DND-41 (cell line): ENCODE data around the gene CDC6.

Experiments used
- ATAC-seq: fragments of 200-7000 bp; cut with Tn5 transposase; 3 replicates; pipeline ENCODE4 v1.9.1; 2021; ENCODE audit warnings: low read depth; ENCODE audit not compliant: insufficient read depth
- DNase-seq: peaks from one replicate; pipeline ENCODE4 v3.0.0-alpha.2; 2020
- H2AFZ ChIP-seq: 2 replicates; pipeline ENCODE4 v1.6.0; 2012; ENCODE audit warnings: low read depth, low read length
- H3K27ac ChIP-seq: 2 replicates; pipeline ENCODE4 v1.5.1; 2012; ENCODE audit warnings: low read length, inconsistent platforms
- H3K27me3 ChIP-seq: fragments of 200-600 bp; sonication (generic); 2 replicates; pipeline ENCODE4 v1.6.0; 2012; ENCODE audit warnings: low read length, mild to moderate bottlenecking, inconsistent platforms; ENCODE audit not compliant: insufficient read depth, poor library complexity
- H3K36me3 ChIP-seq: 2 replicates; pipeline ENCODE4 v1.5.1; 2012; ENCODE audit warnings: low read length, inconsistent platforms; ENCODE audit not compliant: insufficient read depth
- H3K4me1 ChIP-seq: 2 replicates; pipeline ENCODE4 v1.5.1; 2012; ENCODE audit warnings: mild to moderate bottlenecking, low read length; ENCODE audit not compliant: insufficient read depth
- H3K4me2 ChIP-seq: 2 replicates; pipeline ENCODE4 v1.6.0; 2012; ENCODE audit warnings: mild to moderate bottlenecking, moderate library complexity, low read length, inconsistent platforms; ENCODE audit not compliant: insufficient read depth
- H3K4me3 ChIP-seq, 2 experiments: fragments of 200-600 bp in 1 of 2; shearing (Covaris generic) in 1 of 2; 2 replicates each; pipeline ENCODE4 v1.5.1; 2012 to 2016; ENCODE audit warnings: inconsistent platforms in 2 of 2, low read length in 2 of 2, mild to moderate bottlenecking in 2 of 2, low read depth in 1 of 2, moderate library complexity in 1 of 2
- H3K79me2 ChIP-seq: 2 replicates; pipeline ENCODE4 v1.6.0; 2012; ENCODE audit warnings: low read length, inconsistent platforms; ENCODE audit not compliant: insufficient read depth
- H3K9ac ChIP-seq: 2 replicates; pipeline ENCODE4 v1.6.0; 2012; ENCODE audit warnings: low read depth, mild to moderate bottlenecking, inconsistent platforms, low read length, moderate library complexity
- H3K9me3 ChIP-seq: 2 replicates; pipeline ENCODE4 v1.5.1; 2012; ENCODE audit warnings: low read length, moderate library complexity, mild to moderate bottlenecking, inconsistent platforms; ENCODE audit not compliant: insufficient read depth, severe bottlenecking
- H4K20me1 ChIP-seq: 2 replicates; pipeline ENCODE4 v1.6.0; 2012; ENCODE audit warnings: low read length; ENCODE audit not compliant: insufficient read depth
- EZH2 ChIP-seq: IDR thresholded peaks from 3 replicates; pipeline ENCODE4 v1.6.1; 2012; ENCODE audit warnings: borderline replicate concordance, low read depth, mild to moderate bottlenecking, moderate library complexity, low read length, inconsistent platforms; ENCODE audit not compliant: severe bottlenecking
- TF ChIP-seq, protein P1 (sequence below): IDR thresholded peaks from 2 replicates; pipeline ENCODE4 v1.5.1; 2012; ENCODE audit warnings: borderline replicate concordance, low read length, moderate library complexity, mild to moderate bottlenecking; ENCODE audit not compliant: poor library complexity, severe bottlenecking; ENCODE audit errors: extremely low read depth

Gene CDC6

DNA sequence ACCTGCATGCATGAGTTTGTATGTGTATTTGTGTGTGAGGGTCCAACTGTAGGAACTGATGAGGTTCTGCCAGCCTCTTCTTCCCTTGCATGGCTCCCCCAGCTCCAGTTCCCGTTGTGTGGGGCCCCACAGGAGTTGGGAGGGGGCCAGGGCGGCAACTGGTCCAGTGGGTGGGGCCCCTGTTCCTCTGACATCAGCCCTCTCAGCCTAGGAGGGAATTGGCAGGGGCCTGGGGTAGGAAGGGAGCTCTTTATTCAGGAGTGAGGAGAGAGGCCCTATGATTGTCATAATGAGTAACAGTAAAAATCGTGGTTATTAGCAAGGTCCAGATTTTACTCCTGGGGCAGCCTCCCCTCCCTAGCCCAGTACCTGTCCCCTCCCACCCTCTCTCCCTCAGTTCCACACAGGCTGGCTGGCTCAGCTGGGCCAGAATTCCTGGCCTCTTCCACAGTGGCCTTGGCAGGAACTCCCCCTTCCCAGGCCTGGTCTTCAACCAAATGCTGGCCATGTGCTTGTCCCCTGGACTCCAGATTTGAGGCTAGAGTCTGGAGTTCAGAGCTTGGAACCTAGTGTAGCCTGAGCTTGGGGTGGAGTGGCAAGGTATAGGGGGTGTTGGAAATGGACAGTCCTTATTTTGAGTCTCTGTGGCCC is 40.2 kb downstream of the CDC6 start:
- no peak for DNase-seq

DNA sequence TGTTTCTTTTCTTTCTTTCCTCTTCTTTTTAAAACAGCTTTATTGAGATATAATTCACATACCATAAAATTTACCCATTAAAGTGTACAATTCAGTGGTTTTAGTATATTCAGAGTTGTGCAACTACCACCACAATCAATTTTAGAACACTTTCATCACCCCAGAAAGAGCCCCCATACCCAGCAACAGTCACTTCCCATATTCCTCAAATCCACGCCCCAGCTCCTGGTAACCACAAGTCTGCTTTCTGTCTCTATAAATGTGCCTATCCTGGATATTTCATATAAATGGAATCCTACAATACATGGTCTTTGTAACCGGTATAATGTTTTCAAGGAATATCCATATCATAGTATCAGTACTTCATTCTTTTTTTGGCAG is 40.7 kb downstream of the CDC6 start:
- H2AFZ ChIP-seq = no peak overlapping the region
- no peak overlapping the region for H3K27ac ChIP-seq
- H3K79me2 ChIP-seq = peaks cover 15% of the 10 kb centered on the region
- no peak for DNase-seq
- H3K36me3 ChIP-seq = peaks cover 8% of the 10 kb centered on the region; the same call in 1 of the 2 replicates
- H3K4me1 ChIP-seq = peaks cover 30% of the 10 kb centered on the region
- no peak for TF ChIP-seq EZH2
- TF ChIP-seq, protein P1, sequence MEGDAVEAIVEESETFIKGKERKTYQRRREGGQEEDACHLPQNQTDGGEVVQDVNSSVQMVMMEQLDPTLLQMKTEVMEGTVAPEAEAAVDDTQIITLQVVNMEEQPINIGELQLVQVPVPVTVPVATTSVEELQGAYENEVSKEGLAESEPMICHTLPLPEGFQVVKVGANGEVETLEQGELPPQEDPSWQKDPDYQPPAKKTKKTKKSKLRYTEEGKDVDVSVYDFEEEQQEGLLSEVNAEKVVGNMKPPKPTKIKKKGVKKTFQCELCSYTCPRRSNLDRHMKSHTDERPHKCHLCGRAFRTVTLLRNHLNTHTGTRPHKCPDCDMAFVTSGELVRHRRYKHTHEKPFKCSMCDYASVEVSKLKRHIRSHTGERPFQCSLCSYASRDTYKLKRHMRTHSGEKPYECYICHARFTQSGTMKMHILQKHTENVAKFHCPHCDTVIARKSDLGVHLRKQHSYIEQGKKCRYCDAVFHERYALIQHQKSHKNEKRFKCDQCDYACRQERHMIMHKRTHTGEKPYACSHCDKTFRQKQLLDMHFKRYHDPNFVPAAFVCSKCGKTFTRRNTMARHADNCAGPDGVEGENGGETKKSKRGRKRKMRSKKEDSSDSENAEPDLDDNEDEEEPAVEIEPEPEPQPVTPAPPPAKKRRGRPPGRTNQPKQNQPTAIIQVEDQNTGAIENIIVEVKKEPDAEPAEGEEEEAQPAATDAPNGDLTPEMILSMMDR = no peak
- H4K20me1 ChIP-seq = peaks cover 34% of the 10 kb centered on the region
- no peak overlapping the region for H3K4me2 ChIP-seq
- no peak overlapping the region for H3K9ac ChIP-seq
- no peak for ATAC-seq
- H3K4me3 ChIP-seq = no peak overlapping the region
- no peaks in the 10 kb centered on the region for H3K9me3 ChIP-seq
- H3K27me3 ChIP-seq = no peaks in the 10 kb centered on the region

More for the DNA sequence above, 40.2 kb downstream of the CDC6 start:
- H3K4me3 ChIP-seq = no peak overlapping the region
- H3K36me3 ChIP-seq = peaks cover 8% of the 10 kb centered on the region; the same call in 1 of the 2 replicates
- no peaks in the 10 kb centered on the region for H3K27me3 ChIP-seq
- H3K27ac ChIP-seq = no peak overlapping the region
- no peak overlapping the region for H3K4me2 ChIP-seq
- peaks cover 16% of the 10 kb centered on the region for H3K79me2 ChIP-seq
- no peak overlapping the region for H3K9ac ChIP-seq
- H3K4me1 ChIP-seq = peaks cover 35% of the 10 kb centered on the region
- H3K9me3 ChIP-seq = no peaks in the 10 kb centered on the region
- no peak for ATAC-seq
- peaks cover 39% of the 10 kb centered on the region for H4K20me1 ChIP-seq
- H2AFZ ChIP-seq = no peak overlapping the region
- TF ChIP-seq, protein P1 = no peak
- no peak for TF ChIP-seq EZH2

DNA sequence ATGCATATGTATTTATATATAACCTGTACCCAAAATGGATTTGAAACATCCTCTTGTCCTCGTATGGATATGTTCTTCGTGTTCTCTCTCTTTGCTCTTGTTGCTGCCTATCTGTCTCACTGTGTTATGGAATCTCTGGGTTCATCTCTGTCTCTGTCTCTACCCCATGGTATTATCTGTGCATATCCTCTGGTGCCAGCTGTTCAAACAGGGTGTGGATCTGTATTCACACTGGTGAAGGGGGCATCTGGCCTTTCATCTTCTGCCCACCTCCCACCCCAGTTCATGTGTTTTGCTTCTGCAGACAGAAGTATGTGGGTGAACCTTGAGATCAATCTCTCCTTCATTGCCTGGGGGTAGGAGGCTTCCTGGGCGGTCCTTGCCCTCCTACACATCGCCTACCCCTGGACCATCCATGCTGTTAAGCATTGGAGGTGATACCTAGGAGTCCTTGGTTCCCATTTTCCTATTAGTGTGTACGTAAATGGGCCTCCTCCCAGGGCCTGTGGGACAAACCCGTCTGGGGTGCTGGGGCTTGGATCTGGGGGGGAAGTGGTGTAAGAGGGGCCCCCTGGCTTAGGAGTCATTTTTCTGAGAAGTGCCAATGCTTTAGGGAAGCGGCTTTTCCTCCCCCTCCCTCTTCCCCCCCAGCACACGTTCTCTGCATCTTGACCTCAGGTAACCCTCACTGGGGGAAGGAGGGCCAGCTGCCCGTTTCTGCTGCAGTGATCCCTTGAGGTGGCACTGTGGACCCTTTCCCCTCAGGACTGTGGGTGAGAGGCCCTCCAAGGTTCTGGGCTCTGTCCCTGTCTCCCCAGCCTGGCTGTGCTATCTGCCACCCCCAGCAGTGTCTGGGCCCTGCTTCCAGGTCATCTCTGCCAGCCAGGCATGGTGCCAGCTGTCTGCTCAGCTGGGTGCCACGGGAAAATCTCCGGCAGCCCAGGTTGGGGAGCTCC is 42.4 kb downstream of the CDC6 start:
- 0 out of 2 replicates have a peak, but pooled peaks cover 3% of the 10 kb centered on the region for H3K79me2 ChIP-seq
- no peak overlapping the region for H3K9ac ChIP-seq
- H3K36me3 ChIP-seq = peaks cover 8% of the 10 kb centered on the region; the same call in 1 of the 2 replicates
- H3K4me1 ChIP-seq = peaks cover 19% of the 10 kb centered on the region
- no peak overlapping the region for H3K4me2 ChIP-seq
- no peak overlapping the region for H3K4me3 ChIP-seq
- H3K27me3 ChIP-seq = no peaks in the 10 kb centered on the region
- TF ChIP-seq EZH2 = no peak
- TF ChIP-seq, protein P1 = no peak
- no peaks in the 10 kb centered on the region for H3K9me3 ChIP-seq
- DNase-seq (no peak), ATAC-seq (peak; percentile 36)
- H3K27ac ChIP-seq = no peak overlapping the region
- peaks cover 22% of the 10 kb centered on the region for H4K20me1 ChIP-seq
- H2AFZ ChIP-seq = no peak overlapping the region
